GM12865 (cell line): ENCODE data around the gene CTNNA3.
A peak's percentile ranks its signal among the peaks of the same experiment; 100 is the strongest.
"Not testable (repeated sequence)": the region's sequence is repeated elsewhere in the genome, so short reads cannot be mapped to it uniquely, and the experiment has no call there.

Source experiments
- DNase-seq: peaks from one replicate; pipeline ENCODE4 v3.0.0; 2010; ENCODE audit warnings: low read depth
- H3K4me3 ChIP-seq: 2 replicates; pipeline ENCODE4 v1.5.1; 2011; ENCODE audit warnings: mild to moderate bottlenecking, low read depth, low read length, control low read depth
- CTCF ChIP-seq: IDR thresholded peaks from 2 replicates; pipeline ENCODE4 v1.5.1; 2011; ENCODE audit warnings: low read length, control low read depth, low read depth, inconsistent platforms; ENCODE audit not compliant: insufficient read depth; ENCODE audit errors: missing control alignments

CTNNA3 gene

GRCh38 chr10:67705921-67706320 lies 9.9 kb upstream of the CTNNA3 start:
- no peak for TF ChIP-seq CTCF
- DNase-seq = no peak
- H3K4me3 ChIP-seq = no peak overlapping the region

- H3K4me3 ChIP-seq = not testable (repeated sequence)
These were observed 3.7 kb upstream of the CTNNA3 start for GRCh38 chr10:67699613-67700270.

GRCh38 chr10:67698164-67698563 lies 2.2 kb upstream of the CTNNA3 start:
- H3K4me3 ChIP-seq = no peak overlapping the region
- no peak for TF ChIP-seq CTCF
- DNase-seq = no peak

More at GRCh38 chr10:67699613-67700270, 3.7 kb upstream of the CTNNA3 start:
- DNase-seq = not testable (repeated sequence)

- DNase-seq = peak; percentile 70
- no peak overlapping the region for H3K4me3 ChIP-seq
- TF ChIP-seq CTCF = peak; percentile 61
These were observed 1.7 kb upstream of the CTNNA3 start for GRCh38 chr10:67697724-67698131.

GRCh38 chr10:67696679-67697078 lies 684 bp upstream of the CTNNA3 start:
- no peak for TF ChIP-seq CTCF
- no peak overlapping the region for H3K4me3 ChIP-seq
- no peak for DNase-seq

- no peak for TF ChIP-seq CTCF
- H3K4me3 ChIP-seq = peak overlapping the region; percentile 31
- DNase-seq = no peak
These were observed 440 bp downstream of the CTNNA3 start for GRCh38 chr10:67695555-67695954.

GRCh38 chr10:67691861-67692260 lies 4.1 kb downstream of the CTNNA3 start:
- not testable (repeated sequence) for H3K4me3 ChIP-seq

GRCh38 chr10:67690540-67690939 lies 5.5 kb downstream of the CTNNA3 start:
- H3K4me3 ChIP-seq, DNase-seq: not testable (repeated sequence)

More at GRCh38 chr10:67691861-67692260, 4.1 kb downstream of the CTNNA3 start:
- DNase-seq = not testable (repeated sequence)

- not testable (repeated sequence) for H3K4me3 ChIP-seq, DNase-seq
These were observed 11.9 kb downstream of the CTNNA3 start for GRCh38 chr10:67684140-67684539.
